ENCODE results near the gene SNHG17. TPM values are rescaled to one million over a fixed set of nuclear protein-coding genes. Genes with fewer than 3 reads are reported as not detected.

Gene SNHG17
- total and polyA plus RNA-seq, 9 of the 15 experiments (the other 6 are each of a cell fraction or from before 2014, with no cell fraction given): 29.8 to 106 (median 57.7) TPM

GRCh38 chr20:38472513-38473366 lies 37.6 kb upstream of the SNHG17 start, which contains the start of gene RALGAPB (continued):
- TF ChIP-seq ZNF354B (CRISPR knock-in tag; IDR thresholded peaks at IDR 0.05) (no peak), ATF1 (CRISPR knock-in tag; IDR thresholded peaks at IDR 0.05) (no peak), ATF1 (tag; IDR thresholded peaks at IDR 0.05) (peak; percentile 89), FOXK2 (conservative IDR thresholded peaks at IDR 0.05 in 1 of 2, IDR thresholded peaks at IDR 0.05 in 1 of 2; ENCODE audit: low read depth in 2 of 2) (peak; percentile 24 to 42; a peak in 1 of 4 replicates), TAF9B (IDR thresholded peaks at IDR 0.05; ENCODE audit: partially characterized antibody) (no peak), ARID2 (IDR thresholded peaks at IDR 0.05) (no peak), CXXC5 (CRISPR knock-in tag; IDR thresholded peaks at IDR 0.05) (peak; percentile 88), SAP30 (IDR thresholded peaks at IDR 0.05; ENCODE audit: borderline replicate concordance, insufficient read depth, low read depth, low read length, poor library complexity, severe bottlenecking) (peak; percentile 57), MTA3 (IDR thresholded peaks at IDR 0.05; ENCODE audit: borderline replicate concordance) (peak; percentile 42; the same call in 1 of the 2 replicates), ZNF232 (CRISPR knock-in tag; IDR thresholded peaks at IDR 0.05) (no peak), HCFC1 (IDR thresholded peaks at IDR 0.05; ENCODE audit: low read depth, low read length) (peak; percentile 72), NBN (IDR thresholded peaks at IDR 0.05; ENCODE audit: low read depth) (0 out of 2 replicates have a peak, but pooled peaks have one; percentile 53), ZNF12 (CRISPR knock-in tag; IDR thresholded peaks at IDR 0.05) (0 out of 2 replicates have a peak, but pooled peaks have one; percentile 51), ZBED1 (IDR thresholded peaks at IDR 0.05) (peak; percentile 54; the same call in 1 of the 2 replicates), ZEB2 (IDR thresholded peaks at IDR 0.05) (peak; percentile 93), CHD7 (IDR thresholded peaks at IDR 0.05; ENCODE audit: low read depth, low read length) (no peak), CCNT2 (IDR thresholded peaks at IDR 0.05; ENCODE audit: borderline replicate concordance, extremely low read depth, insufficient read length, low read depth, low read length) (peak; percentile 29), ZSCAN29 (IDR thresholded peaks at IDR 0.05) (no peak), GABPA (tag; conservative IDR thresholded peaks at IDR 0.05; ENCODE audit: low read depth) (peak; percentile 93)

Measured in K562 (cell line).